ENCODE measurements around the gene CCDC110.
A peak's percentile ranks its signal among the peaks of the same experiment; 100 is the strongest.
"Not testable (repeated sequence)": the region's sequence is repeated elsewhere in the genome, so short reads cannot be mapped to it uniquely, and the experiment has no call there.

Gene CCDC110

GRCh38 chr4:185471235-185472102, at the start of gene CCDC110:
TSS of gene CCDC110 (minus strand) at chr4:185471733. CDS start at chr4:185471683, 50 bp downstream.
- DNase-seq (ENCODE audit: low read depth in 2 of 2), result peak; percentile 82 to 83

GRCh38 chr4:185520119-185520518, 48.6 kb upstream of the CCDC110 start:
- no peak for DNase-seq (ENCODE audit: low read depth in 2 of 2)

GRCh38 chr4:185518494-185518893, 47.0 kb upstream of the CCDC110 start:
- DNase-seq (ENCODE audit: low read depth in 2 of 2), result no peak

- DNase-seq (ENCODE audit: low read depth in 2 of 2), result no peak
These were observed 46.5 kb upstream of the CCDC110 start for GRCh38 chr4:185518069-185518468.

GRCh38 chr4:185515248-185515647, 43.7 kb upstream of the CCDC110 start:
- DNase-seq (ENCODE audit: low read depth in 2 of 2), result no peak

- no peak for DNase-seq (ENCODE audit: low read depth in 2 of 2)
These were observed 42.7 kb upstream of the CCDC110 start for GRCh38 chr4:185514182-185514697.

GRCh38 chr4:185513489-185514181, 42.1 kb upstream of the CCDC110 start:
- DNase-seq (ENCODE audit: low read depth in 2 of 2), result no peak

GRCh38 chr4:185512516-185512915, 41.0 kb upstream of the CCDC110 start:
- DNase-seq (ENCODE audit: low read depth in 2 of 2), result no peak

- DNase-seq (ENCODE audit: low read depth in 2 of 2), result not testable (repeated sequence)
These were observed 39.7 kb upstream of the CCDC110 start for GRCh38 chr4:185511243-185511642.

- DNase-seq (ENCODE audit: low read depth in 2 of 2), result no peak
These were observed 39.3 kb upstream of the CCDC110 start for GRCh38 chr4:185510806-185511205.

- DNase-seq (ENCODE audit: low read depth in 2 of 2), result no peak
These were observed 36.6 kb upstream of the CCDC110 start for GRCh38 chr4:185508181-185508580.

- no peak for DNase-seq (ENCODE audit: low read depth in 2 of 2)
These were observed 34.9 kb upstream of the CCDC110 start for GRCh38 chr4:185506422-185506821.

GRCh38 chr4:185504098-185505047, 32.8 kb upstream of the CCDC110 start:
- no peak for DNase-seq (ENCODE audit: low read depth in 2 of 2)

- DNase-seq (ENCODE audit: low read depth in 2 of 2), result no peak
These were observed 30.9 kb upstream of the CCDC110 start for GRCh38 chr4:185502386-185502785.

GRCh38 chr4:185500576-185500975, 29.0 kb upstream of the CCDC110 start:
- no peak for DNase-seq (ENCODE audit: low read depth in 2 of 2)

- DNase-seq (ENCODE audit: low read depth in 2 of 2), result no peak
These were observed 28.5 kb upstream of the CCDC110 start for GRCh38 chr4:185500035-185500434.

- DNase-seq (ENCODE audit: low read depth in 2 of 2), result no peak
These were observed 17.1 kb upstream of the CCDC110 start for GRCh38 chr4:185488650-185489049.

GRCh38 chr4:185481401-185481800, 9.9 kb upstream of the CCDC110 start:
- no peak for DNase-seq (ENCODE audit: low read depth in 2 of 2)

GRCh38 chr4:185480016-185480732, 8.6 kb upstream of the CCDC110 start:
- no peak for DNase-seq (ENCODE audit: low read depth in 2 of 2)

GRCh38 chr4:185479507-185479971, 8.0 kb upstream of the CCDC110 start:
- DNase-seq (ENCODE audit: low read depth in 2 of 2), result no peak

- DNase-seq (ENCODE audit: low read depth in 2 of 2), result no peak
These were observed 1.7 kb upstream of the CCDC110 start for GRCh38 chr4:185473247-185473646.

Data from stimulated activated CD8-positive, alpha-beta memory T cell treated with anti-CD3 and anti-CD28 coated beads, Interleukin-2, amount 100 ng/mL, for 48 hours (primary cell).